HEK293 (cell line): ENCODE results near the gene TNS3.

Source experiments
- TCF7L2 ChIP-seq: IDR thresholded peaks from 2 replicates; pipeline ENCODE4 v1.6.1; 2011; ENCODE audit warnings: low read depth, mild to moderate bottlenecking, inconsistent platforms, low read length, moderate library complexity, borderline replicate concordance
- ZNF366 ChIP-seq: fragments of 450-650 bp; formaldehyde crosslinking; conservative IDR thresholded peaks from 2 replicates; pipeline ENCODE4 v1.5.1; 2016; ENCODE audit warnings: missing biosample characterization, missing genetic modification characterization
- TF ChIP-seq, protein P1 (sequence below): fragments of 450-650 bp; formaldehyde crosslinking; IDR thresholded peaks from 2 replicates; pipeline ENCODE4 v1.5.1; 2016; ENCODE audit warnings: missing biosample characterization, missing genetic modification characterization
- TF ChIP-seq, protein P2 (sequence below): fragments of 450-650 bp; IDR thresholded peaks from 2 replicates; pipeline ENCODE4 v1.5.1; 2018; ENCODE audit warnings: missing biosample characterization, mild to moderate bottlenecking, missing genetic modification characterization

DNA sequence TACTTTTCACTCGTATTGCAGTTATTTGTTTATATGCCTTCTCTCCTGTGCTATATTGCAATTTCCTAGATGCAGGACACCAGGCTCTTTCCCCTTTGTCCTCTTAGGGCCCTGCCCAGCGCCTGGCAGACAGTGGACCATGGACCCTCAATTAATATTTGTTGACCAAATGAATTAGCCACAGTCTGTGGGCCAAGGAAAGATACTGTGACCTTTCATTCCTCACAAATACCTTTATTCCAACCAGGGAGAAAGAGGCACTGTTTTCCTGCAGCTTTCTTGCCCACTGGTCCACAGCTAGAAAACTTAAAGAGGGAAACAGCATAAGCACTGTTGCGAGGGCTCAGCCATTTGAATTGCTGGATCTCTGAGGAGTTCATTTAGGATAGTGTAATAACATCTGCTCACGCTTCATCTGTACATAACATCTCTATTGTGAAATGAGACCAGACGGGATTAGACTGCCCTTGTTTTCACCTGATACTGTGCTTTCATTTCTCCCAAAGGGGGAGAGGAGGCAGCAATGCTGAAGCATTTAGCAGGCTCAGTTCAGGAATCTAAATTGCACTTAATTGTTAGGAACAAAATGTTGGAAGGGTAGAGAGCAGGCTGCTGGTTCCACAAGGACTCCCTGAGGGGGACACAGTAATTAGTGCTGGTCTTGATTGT, 46.7 kb downstream of the TNS3 start:
- TF ChIP-seq, protein P1, sequence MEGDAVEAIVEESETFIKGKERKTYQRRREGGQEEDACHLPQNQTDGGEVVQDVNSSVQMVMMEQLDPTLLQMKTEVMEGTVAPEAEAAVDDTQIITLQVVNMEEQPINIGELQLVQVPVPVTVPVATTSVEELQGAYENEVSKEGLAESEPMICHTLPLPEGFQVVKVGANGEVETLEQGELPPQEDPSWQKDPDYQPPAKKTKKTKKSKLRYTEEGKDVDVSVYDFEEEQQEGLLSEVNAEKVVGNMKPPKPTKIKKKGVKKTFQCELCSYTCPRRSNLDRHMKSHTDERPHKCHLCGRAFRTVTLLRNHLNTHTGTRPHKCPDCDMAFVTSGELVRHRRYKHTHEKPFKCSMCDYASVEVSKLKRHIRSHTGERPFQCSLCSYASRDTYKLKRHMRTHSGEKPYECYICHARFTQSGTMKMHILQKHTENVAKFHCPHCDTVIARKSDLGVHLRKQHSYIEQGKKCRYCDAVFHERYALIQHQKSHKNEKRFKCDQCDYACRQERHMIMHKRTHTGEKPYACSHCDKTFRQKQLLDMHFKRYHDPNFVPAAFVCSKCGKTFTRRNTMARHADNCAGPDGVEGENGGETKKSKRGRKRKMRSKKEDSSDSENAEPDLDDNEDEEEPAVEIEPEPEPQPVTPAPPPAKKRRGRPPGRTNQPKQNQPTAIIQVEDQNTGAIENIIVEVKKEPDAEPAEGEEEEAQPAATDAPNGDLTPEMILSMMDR (tag by site-specific recombination) = no peak
- TF ChIP-seq TCF7L2 = no peak
- TF ChIP-seq, protein P2, sequence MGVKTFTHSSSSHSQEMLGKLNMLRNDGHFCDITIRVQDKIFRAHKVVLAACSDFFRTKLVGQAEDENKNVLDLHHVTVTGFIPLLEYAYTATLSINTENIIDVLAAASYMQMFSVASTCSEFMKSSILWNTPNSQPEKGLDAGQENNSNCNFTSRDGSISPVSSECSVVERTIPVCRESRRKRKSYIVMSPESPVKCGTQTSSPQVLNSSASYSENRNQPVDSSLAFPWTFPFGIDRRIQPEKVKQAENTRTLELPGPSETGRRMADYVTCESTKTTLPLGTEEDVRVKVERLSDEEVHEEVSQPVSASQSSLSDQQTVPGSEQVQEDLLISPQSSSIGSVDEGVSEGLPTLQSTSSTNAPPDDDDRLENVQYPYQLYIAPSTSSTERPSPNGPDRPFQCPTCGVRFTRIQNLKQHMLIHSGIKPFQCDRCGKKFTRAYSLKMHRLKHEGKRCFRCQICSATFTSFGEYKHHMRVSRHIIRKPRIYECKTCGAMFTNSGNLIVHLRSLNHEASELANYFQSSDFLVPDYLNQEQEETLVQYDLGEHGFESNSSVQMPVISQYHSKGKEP (tag by site-specific recombination) = no peak
- TF ChIP-seq ZNF366 = no peak
